ENCODE results near the gene CDHR1.

The CDHR1 gene

GRCh38 chr10:84232376-84232775 is 38.0 kb downstream of the CDHR1 start:
- TF ChIP-seq FOXP2 (optimal IDR thresholded peaks at IDR 0.05; ENCODE audit: borderline replicate concordance, extremely low read depth, extremely low read length, insufficient read depth) (no peak), POLR2AphosphoS5 (IDR thresholded peaks at IDR 0.05; ENCODE audit: low read depth, low read length) (no peak)
- TF ChIP-seq, protein P1, sequence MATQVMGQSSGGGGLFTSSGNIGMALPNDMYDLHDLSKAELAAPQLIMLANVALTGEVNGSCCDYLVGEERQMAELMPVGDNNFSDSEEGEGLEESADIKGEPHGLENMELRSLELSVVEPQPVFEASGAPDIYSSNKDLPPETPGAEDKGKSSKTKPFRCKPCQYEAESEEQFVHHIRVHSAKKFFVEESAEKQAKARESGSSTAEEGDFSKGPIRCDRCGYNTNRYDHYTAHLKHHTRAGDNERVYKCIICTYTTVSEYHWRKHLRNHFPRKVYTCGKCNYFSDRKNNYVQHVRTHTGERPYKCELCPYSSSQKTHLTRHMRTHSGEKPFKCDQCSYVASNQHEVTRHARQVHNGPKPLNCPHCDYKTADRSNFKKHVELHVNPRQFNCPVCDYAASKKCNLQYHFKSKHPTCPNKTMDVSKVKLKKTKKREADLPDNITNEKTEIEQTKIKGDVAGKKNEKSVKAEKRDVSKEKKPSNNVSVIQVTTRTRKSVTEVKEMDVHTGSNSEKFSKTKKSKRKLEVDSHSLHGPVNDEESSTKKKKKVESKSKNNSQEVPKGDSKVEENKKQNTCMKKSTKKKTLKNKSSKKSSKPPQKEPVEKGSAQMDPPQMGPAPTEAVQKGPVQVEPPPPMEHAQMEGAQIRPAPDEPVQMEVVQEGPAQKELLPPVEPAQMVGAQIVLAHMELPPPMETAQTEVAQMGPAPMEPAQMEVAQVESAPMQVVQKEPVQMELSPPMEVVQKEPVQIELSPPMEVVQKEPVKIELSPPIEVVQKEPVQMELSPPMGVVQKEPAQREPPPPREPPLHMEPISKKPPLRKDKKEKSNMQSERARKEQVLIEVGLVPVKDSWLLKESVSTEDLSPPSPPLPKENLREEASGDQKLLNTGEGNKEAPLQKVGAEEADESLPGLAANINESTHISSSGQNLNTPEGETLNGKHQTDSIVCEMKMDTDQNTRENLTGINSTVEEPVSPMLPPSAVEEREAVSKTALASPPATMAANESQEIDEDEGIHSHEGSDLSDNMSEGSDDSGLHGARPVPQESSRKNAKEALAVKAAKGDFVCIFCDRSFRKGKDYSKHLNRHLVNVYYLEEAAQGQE (IDR thresholded peaks at IDR 0.05; ENCODE audit: insufficient read depth in 1 of 2, low read depth in 2 of 2, low read length in 2 of 2), result no peak

DNA sequence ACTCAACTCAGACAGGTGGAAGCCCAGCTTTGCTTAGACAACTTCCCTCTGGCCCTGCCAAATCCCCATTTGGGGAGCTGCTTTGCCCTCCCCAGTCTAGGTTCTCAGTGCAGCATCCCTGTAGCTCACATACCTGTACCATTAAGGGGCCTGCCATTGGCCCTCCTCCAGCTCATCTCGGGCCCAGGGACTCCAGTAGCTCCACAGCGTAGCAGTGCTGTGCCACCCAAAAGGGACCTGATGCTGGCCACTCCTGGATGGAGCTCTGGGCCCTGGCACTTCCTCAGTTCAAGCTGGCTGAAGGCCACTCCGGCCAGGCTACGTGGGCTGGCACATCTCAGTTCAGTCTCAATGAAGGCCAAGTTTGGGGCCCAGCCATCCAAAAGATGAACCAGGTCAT is 39.6 kb downstream of the CDHR1 start:
- TF ChIP-seq TAF1 (IDR thresholded peaks at IDR 0.05; ENCODE audit: borderline replicate concordance, insufficient read depth, low read length) (no peak), SIN3A (IDR thresholded peaks at IDR 0.05; ENCODE audit: borderline replicate concordance, insufficient read depth, low read length) (no peak), FOXP2 (optimal IDR thresholded peaks at IDR 0.05; ENCODE audit: borderline replicate concordance, extremely low read depth, extremely low read length, insufficient read depth) (no peak), POLR2AphosphoS5 (IDR thresholded peaks at IDR 0.05; ENCODE audit: low read depth, low read length) (no peak)
- TF ChIP-seq, protein P1 (IDR thresholded peaks at IDR 0.05; ENCODE audit: insufficient read depth in 1 of 2, low read depth in 2 of 2, low read length in 2 of 2), result no peak

DNA sequence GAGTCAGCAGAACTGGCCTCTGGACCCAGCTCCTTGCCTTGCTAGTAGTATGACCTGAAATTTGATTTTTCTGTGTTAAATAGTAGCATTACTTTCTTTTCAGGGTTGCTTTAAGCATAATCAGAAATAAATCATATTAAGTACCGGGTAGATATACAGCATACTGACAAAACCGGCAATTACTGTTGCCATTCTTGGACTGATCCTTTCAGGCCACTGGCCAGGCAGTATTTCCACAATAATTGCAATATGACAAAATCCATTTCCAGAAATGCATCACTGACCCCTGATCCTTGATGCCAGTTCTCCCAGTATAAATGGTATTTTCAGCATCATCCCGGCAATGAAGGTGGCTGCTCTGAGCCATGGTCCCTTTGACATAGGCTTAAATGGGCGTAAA is 40.1 kb downstream of the CDHR1 start:
- no peak for TF ChIP-seq TAF1 (IDR thresholded peaks at IDR 0.05; ENCODE audit: borderline replicate concordance, insufficient read depth, low read length)
- no peak for TF ChIP-seq POLR2AphosphoS5 (IDR thresholded peaks at IDR 0.05; ENCODE audit: low read depth, low read length)
- no peak for TF ChIP-seq FOXP2 (optimal IDR thresholded peaks at IDR 0.05; ENCODE audit: borderline replicate concordance, extremely low read depth, extremely low read length, insufficient read depth)
- no peak for TF ChIP-seq SIN3A (IDR thresholded peaks at IDR 0.05; ENCODE audit: borderline replicate concordance, insufficient read depth, low read length)
- TF ChIP-seq, protein P1 (IDR thresholded peaks at IDR 0.05; ENCODE audit: insufficient read depth in 1 of 2, low read depth in 2 of 2, low read length in 2 of 2), result no peak

DNA sequence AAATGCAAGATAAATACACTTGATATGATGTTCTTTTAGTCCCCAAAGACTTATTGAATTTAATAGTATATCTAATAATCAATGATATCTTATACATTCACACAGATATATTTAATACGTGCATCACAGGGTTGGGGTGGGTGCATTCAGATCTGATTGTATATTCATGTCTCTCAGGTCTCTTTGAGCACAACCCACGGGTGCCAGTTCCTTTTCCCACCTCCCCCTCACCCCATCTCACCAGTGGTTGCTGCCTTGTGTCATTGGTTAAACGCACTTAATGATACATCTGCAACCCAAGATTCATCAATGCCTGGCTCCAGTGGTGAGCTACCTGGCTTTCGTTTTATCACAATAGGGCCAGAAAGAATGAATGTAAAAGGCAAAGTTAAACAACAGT is 40.8 kb downstream of the CDHR1 start:
- no peak for TF ChIP-seq FOXP2 (optimal IDR thresholded peaks at IDR 0.05; ENCODE audit: borderline replicate concordance, extremely low read depth, extremely low read length, insufficient read depth)
- TF ChIP-seq SIN3A (IDR thresholded peaks at IDR 0.05; ENCODE audit: borderline replicate concordance, insufficient read depth, low read length), result no peak
- no peak for TF ChIP-seq TAF1 (IDR thresholded peaks at IDR 0.05; ENCODE audit: borderline replicate concordance, insufficient read depth, low read length)
- TF ChIP-seq, protein P1 (IDR thresholded peaks at IDR 0.05; ENCODE audit: insufficient read depth in 1 of 2, low read depth in 2 of 2, low read length in 2 of 2), result no peak
- no peak for TF ChIP-seq POLR2AphosphoS5 (IDR thresholded peaks at IDR 0.05; ENCODE audit: low read depth, low read length)

DNA sequence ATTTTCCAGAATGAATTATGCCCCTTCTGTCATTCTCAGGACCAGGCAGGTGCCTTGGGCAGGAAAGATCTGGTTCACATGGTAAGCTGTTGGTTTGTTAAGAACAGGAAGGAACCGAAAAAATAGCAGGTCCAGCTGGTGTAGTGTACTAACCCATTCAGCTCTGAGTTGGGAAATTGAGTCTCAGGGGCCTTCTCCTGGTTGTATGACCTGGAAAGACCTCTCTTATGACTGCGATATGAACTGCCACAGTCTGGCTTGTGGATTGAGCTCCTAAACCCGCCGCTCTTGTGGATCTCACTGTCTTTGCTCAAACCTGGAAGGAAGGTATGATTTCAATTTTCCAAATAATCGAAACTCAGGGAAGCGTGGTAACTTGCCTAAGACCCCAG is 42.5 kb downstream of the CDHR1 start:
- TF ChIP-seq, protein P1 (IDR thresholded peaks at IDR 0.05; ENCODE audit: insufficient read depth in 1 of 2, low read depth in 2 of 2, low read length in 2 of 2), result no peak
- TF ChIP-seq SIN3A (IDR thresholded peaks at IDR 0.05; ENCODE audit: borderline replicate concordance, insufficient read depth, low read length) (no peak), POLR2AphosphoS5 (IDR thresholded peaks at IDR 0.05; ENCODE audit: low read depth, low read length) (no peak), FOXP2 (optimal IDR thresholded peaks at IDR 0.05; ENCODE audit: borderline replicate concordance, extremely low read depth, extremely low read length, insufficient read depth) (no peak), TAF1 (IDR thresholded peaks at IDR 0.05; ENCODE audit: borderline replicate concordance, insufficient read depth, low read length) (no peak)

Measured in PFSK-1 (cell line).